Suprapubic skin (tissue), 4 donors: ENCODE data around the gene PIP5K1C.
"Not testable (repeated sequence)": the region's sequence is repeated elsewhere in the genome, so short reads cannot be mapped to it uniquely, and the experiment has no call there.

Experiments used
- EP300 ChIP-seq: sonication (generic); formaldehyde crosslinking; IDR thresholded peaks from one replicate; pipeline ENCODE4 v1.6.1; 2017; ENCODE audit warnings: antibody characterized with exemption
- POLR2A ChIP-seq, 2 donors: fragments of 450-650 bp; IDR thresholded peaks; one replicate each; pipeline ENCODE4 v1.6.1; 2017; ENCODE audit warnings: antibody characterized with exemption in 2 of 2, mild to moderate bottlenecking in 2 of 2, moderate library complexity in 2 of 2
- POLR2AphosphoS5 ChIP-seq, 3 donors: sonication (generic); formaldehyde crosslinking; IDR thresholded peaks; one replicate each; pipeline ENCODE4 v1.6.1; 2017; ENCODE audit warnings: antibody characterized with exemption in 3 of 3
- TF ChIP-seq, protein P1 (sequence below), 2 donors: fragments of 200-600 bp in 1 of 2; fragments of 450-650 bp in 1 of 2; sonication (generic) in 1 of 2; IDR thresholded peaks; one replicate each; pipeline ENCODE4 v1.5.1; 2016 to 2019; ENCODE audit warnings: antibody characterized with exemption in 2 of 2, mild to moderate bottlenecking in 1 of 2, moderate library complexity in 1 of 2

DNA sequence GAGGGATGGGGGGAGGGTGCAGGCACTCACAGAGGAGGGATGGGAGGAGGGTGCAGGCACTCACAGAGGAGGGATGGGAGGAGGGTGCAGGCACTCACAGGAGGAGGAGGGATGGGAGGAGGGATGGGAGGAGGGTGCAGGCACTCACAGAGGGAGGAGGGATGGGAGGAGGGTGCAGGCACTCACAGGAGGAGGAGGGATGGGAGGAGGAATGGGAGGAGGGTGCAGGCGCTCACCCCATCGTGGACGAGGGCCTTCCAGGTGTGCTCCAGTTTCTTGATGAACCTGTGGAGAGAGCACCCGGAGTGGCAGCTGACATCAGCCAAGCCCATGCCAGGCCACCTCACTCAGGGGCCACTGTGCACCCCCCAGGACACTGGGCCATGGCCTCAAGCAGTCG is 53.2 kb downstream of the PIP5K1C start:
- not testable (repeated sequence) for TF ChIP-seq POLR2AphosphoS5 (IDR thresholded peaks at IDR 0.05); POLR2A (IDR thresholded peaks at IDR 0.05); EP300
- TF ChIP-seq, protein P1, sequence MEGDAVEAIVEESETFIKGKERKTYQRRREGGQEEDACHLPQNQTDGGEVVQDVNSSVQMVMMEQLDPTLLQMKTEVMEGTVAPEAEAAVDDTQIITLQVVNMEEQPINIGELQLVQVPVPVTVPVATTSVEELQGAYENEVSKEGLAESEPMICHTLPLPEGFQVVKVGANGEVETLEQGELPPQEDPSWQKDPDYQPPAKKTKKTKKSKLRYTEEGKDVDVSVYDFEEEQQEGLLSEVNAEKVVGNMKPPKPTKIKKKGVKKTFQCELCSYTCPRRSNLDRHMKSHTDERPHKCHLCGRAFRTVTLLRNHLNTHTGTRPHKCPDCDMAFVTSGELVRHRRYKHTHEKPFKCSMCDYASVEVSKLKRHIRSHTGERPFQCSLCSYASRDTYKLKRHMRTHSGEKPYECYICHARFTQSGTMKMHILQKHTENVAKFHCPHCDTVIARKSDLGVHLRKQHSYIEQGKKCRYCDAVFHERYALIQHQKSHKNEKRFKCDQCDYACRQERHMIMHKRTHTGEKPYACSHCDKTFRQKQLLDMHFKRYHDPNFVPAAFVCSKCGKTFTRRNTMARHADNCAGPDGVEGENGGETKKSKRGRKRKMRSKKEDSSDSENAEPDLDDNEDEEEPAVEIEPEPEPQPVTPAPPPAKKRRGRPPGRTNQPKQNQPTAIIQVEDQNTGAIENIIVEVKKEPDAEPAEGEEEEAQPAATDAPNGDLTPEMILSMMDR (IDR thresholded peaks at IDR 0.05): not testable (repeated sequence)
